Activated CD8-positive, alpha-beta memory T cell treated with anti-CD3 and anti-CD28 coated beads for 1 hour (primary cell): ENCODE measurements around the gene LALBA.
"Not testable (repeated sequence)": the region's sequence is repeated elsewhere in the genome, so short reads cannot be mapped to it uniquely, and the experiment has no call there.

Experiments used
- DNase-seq, 2 donors: peaks; one replicate each; pipeline ENCODE4 v3.0.0-alpha.2; 2020; ENCODE audit warnings: low read depth in 1 of 2; ENCODE audit errors: extremely low read depth in 1 of 2

LALBA gene

GRCh38 chr12:48532601-48533000, 37.2 kb downstream of the LALBA start:
- DNase-seq: no peak

GRCh38 chr12:48527891-48528670, 41.8 kb downstream of the LALBA start:
- no peak for DNase-seq

- DNase-seq: no peak
These were observed 44.5 kb downstream of the LALBA start, which contains the start of gene OR8S1 for GRCh38 chr12:48525332-48525731. Gene OR8S1, plus strand, starts transcription at chr12:48525632. Its CDS starts 0 bp downstream, at chr12:48525632.

GRCh38 chr12:48520381-48520780, 49.5 kb downstream of the LALBA start:
- DNase-seq: not testable (repeated sequence)
